AG09309 (cell line): ENCODE data around the gene TBX10.

Experiments used
- DNase-seq: peaks from one replicate; pipeline ENCODE4 v3.0.0-alpha.2; 2010; ENCODE audit warnings: low read depth
- H3K4me3 ChIP-seq: 2 replicates; pipeline ENCODE4 v1.5.1; 2011; ENCODE audit warnings: mild to moderate bottlenecking, low read depth, low read length, moderate library complexity; ENCODE audit not compliant: control insufficient read depth
- CTCF ChIP-seq: IDR thresholded peaks from 2 replicates; pipeline ENCODE4 v1.5.1; 2011; ENCODE audit warnings: mild to moderate bottlenecking, low read depth, low read length, inconsistent platforms; ENCODE audit not compliant: insufficient read depth, control insufficient read depth; ENCODE audit errors: missing control alignments

The TBX10 gene

GRCh38 chr11:67632982-67633755 is 6.4 kb downstream of the TBX10 start:
- no peak overlapping the region for H3K4me3 ChIP-seq
- no peak for DNase-seq
- TF ChIP-seq CTCF, result no peak

- TF ChIP-seq CTCF, result no peak
- no peak overlapping the region for H3K4me3 ChIP-seq
- DNase-seq, result no peak
Measured at GRCh38 chr11:67632175-67632981, 7.2 kb downstream of the TBX10 start.

GRCh38 chr11:67631853-67632174 is 7.7 kb downstream of the TBX10 start:
- DNase-seq, result no peak
- TF ChIP-seq CTCF, result no peak
- no peak overlapping the region for H3K4me3 ChIP-seq

GRCh38 chr11:67631411-67631810 is 8.2 kb downstream of the TBX10 start:
- H3K4me3 ChIP-seq, result no peak overlapping the region
- no peak for TF ChIP-seq CTCF

GRCh38 chr11:67630943-67631331 is 8.6 kb downstream of the TBX10 start:
- no peak for TF ChIP-seq CTCF
- peak overlapping the region; percentile 80 for H3K4me3 ChIP-seq
- DNase-seq, result no peak

More at GRCh38 chr11:67631411-67631810, 8.2 kb downstream of the TBX10 start:
- DNase-seq, result no peak

GRCh38 chr11:67630228-67630942 is 9.2 kb downstream of the TBX10 start:
- H3K4me3 ChIP-seq, result peak overlapping the region; percentile 80
- peak; percentile 83 for DNase-seq
- peak; percentile 77 for TF ChIP-seq CTCF
